Smooth muscle cell of trachea (primary cell): ENCODE measurements around the gene GPR176. TPM values are rescaled to one million over a fixed set of nuclear protein-coding genes. Genes with fewer than 3 reads are reported as not detected.

ENCODE experiments used
- total RNA-seq: library from RNA; depleted of rRNA; stranded (reverse); fragments of >200 nt; gene quantifications from 2 replicates; pipeline ENCODE4 v1.2.1, GENCODE V29; 2014

The GPR176 gene, protein sequence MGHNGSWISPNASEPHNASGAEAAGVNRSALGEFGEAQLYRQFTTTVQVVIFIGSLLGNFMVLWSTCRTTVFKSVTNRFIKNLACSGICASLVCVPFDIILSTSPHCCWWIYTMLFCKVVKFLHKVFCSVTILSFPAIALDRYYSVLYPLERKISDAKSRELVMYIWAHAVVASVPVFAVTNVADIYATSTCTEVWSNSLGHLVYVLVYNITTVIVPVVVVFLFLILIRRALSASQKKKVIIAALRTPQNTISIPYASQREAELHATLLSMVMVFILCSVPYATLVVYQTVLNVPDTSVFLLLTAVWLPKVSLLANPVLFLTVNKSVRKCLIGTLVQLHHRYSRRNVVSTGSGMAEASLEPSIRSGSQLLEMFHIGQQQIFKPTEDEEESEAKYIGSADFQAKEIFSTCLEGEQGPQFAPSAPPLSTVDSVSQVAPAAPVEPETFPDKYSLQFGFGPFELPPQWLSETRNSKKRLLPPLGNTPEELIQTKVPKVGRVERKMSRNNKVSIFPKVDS
- 103 and 182 TPM in 2 replicates for total RNA-seq

GRCh38 chr15:39919748-39920509 lies at the start of gene GPR176:
GPR176 (minus strand) TSS chr15:39920266; CDS start chr15:39920026, 240 bp downstream.

DNA sequence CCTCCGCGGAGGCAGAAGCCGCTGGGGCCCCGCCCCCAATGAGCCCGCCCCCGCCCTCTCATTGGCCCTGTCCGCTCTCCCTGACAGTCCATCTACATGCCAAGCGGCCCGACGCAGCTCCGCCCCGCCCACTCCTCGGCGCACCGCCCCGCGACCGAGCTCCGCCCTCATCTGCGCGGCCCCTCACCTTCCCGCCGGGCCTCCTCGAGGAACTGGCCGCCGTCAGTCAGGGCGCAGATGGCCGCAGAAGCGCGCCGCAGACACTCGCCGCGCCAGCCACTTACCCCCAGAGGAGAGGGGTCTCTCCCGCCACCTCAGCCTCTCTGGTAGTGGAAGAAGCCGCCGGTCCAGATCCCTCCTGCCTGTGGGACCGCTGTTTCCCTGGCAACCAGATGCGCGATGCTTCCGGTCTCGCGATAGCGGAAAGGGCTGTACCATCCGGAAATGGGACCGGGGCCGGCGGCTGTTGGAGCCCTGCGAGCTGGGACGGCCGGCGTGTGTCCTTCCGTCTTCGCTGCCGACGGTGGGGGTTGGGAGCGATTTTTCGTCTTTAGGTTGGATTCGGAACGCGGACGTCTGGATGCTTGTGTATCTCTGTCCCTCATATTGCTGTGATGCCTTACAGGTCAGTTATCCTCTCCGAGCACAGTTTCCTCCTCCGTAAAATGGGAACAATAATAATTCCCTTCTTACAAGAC lies 137.5 kb downstream of the GPR176 start, which contains the start of gene FSIP1:
FSIP1 (minus strand) TSS at position 401 of the 698 bp plus-strand sequence. CDS start 6,317 bp downstream, outside the sequence.

Other genes starting within 250 kb of the GPR176 start
- 1.6 and 2.6 TPM in 2 replicates for gene FSIP1, start 137.4 kb downstream of the GPR176 start, total RNA-seq
- 91.6 and 98.2 TPM in 2 replicates for gene EIF2AK4, start 13.8 kb upstream of the GPR176 start, total RNA-seq
- 208 and 209 TPM in 2 replicates for gene SRP14, start 118.9 kb upstream of the GPR176 start, total RNA-seq
- gene BMF, start 188.6 kb upstream of the GPR176 start, total RNA-seq, result 4.8 and 6.4 TPM in 2 replicates
- gene BUB1B, start 240.8 kb upstream of the GPR176 start, total RNA-seq, result 1.8 and 33.3 TPM in 2 replicates